IMR-90 (cell line): Measurements from ENCODE around the gene SEC14L1.

Source experiments
- CEBPB ChIP-seq: IDR thresholded peaks from 2 replicates; pipeline ENCODE4 v1.6.1; 2012; ENCODE audit warnings: low read depth, low read length, improper control_type of control experiment
- POLR2A ChIP-seq: IDR thresholded peaks from 2 replicates; pipeline ENCODE4 v1.6.1; 2012; ENCODE audit warnings: mild to moderate bottlenecking, low read depth, low read length
- SMC3 ChIP-seq: fragments of 150-350 bp; IDR thresholded peaks from 2 replicates; pipeline ENCODE4 v1.6.1; 2016; ENCODE audit warnings: low read depth, mild to moderate bottlenecking, antibody characterized with exemption, low read length, moderate library complexity
- TF ChIP-seq, protein P1 (sequence below): conservative IDR thresholded peaks from 2 replicates; pipeline ENCODE4 v1.5.1; 2012; ENCODE audit warnings: mild to moderate bottlenecking, low read depth, low read length, improper control_type of control experiment

DNA sequence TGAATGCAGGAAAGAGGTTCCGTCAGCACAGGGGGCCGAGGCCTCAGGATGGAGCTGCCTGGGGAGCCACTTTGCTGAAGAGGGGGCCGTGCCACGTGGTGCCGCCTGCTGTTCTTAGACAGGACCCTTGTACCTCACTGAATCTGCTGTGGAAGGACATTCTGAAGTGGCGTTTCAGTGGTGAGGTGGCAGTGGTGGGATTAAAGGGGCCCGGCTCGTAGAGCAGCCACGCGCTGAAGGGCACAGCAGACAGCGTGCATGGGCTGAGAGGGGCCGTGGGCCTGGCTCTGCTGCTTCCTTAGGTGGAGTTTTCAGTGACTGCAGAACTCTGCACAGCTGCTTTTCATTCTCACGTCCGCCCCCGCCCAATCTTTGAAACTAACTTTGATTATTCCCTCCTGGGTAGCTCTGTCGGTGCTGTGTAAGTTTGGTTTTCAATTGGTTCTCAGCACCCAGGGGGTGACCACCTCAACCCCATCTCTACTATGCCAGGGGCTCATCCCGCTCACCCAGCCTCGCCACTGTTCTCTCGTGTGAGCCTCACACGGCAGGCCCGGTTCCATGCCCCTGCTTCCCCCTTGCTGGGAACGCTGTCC, 70.3 kb downstream of the SEC14L1 start:
- TF ChIP-seq, protein P1, sequence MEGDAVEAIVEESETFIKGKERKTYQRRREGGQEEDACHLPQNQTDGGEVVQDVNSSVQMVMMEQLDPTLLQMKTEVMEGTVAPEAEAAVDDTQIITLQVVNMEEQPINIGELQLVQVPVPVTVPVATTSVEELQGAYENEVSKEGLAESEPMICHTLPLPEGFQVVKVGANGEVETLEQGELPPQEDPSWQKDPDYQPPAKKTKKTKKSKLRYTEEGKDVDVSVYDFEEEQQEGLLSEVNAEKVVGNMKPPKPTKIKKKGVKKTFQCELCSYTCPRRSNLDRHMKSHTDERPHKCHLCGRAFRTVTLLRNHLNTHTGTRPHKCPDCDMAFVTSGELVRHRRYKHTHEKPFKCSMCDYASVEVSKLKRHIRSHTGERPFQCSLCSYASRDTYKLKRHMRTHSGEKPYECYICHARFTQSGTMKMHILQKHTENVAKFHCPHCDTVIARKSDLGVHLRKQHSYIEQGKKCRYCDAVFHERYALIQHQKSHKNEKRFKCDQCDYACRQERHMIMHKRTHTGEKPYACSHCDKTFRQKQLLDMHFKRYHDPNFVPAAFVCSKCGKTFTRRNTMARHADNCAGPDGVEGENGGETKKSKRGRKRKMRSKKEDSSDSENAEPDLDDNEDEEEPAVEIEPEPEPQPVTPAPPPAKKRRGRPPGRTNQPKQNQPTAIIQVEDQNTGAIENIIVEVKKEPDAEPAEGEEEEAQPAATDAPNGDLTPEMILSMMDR, result no peak
- TF ChIP-seq SMC3 (no peak), CEBPB (no peak), POLR2A (no peak)
